ENCODE results near the gene PGAP6.

Gene PGAP6

DNA sequence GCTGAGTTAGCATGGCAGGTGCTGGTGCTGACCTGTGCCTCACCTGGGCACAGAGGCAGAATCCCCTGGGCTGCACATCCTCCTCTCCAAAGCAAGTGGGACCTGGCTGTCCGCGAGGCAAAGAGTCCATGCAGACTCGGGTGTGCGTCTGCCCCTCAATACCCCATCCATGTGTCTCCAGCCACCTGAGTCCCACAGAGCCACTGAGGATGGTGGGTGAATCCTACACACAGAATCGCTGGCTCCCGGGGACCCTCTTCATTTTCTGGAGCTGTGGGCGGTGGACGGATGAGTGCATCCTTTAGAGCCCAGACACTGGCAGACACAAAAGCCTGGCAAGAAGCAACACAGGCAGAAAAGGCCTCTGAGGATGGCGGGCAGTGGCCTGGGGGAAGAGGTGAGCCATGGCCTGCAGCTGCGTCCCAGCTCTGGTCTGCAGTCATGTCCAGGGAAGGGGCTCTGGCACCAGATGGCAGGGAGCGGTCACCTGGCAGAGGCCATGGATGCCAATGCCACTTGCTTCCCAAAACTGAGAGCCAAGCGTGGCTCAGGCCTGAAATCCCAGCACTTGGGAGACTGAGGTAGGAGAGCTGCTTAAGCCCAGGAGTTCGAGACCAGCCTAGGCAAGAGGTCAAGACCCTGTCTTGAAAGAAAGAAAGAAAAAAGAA, 59.2 kb downstream of the PGAP6 start:
- no peak for DNase-seq

DNA sequence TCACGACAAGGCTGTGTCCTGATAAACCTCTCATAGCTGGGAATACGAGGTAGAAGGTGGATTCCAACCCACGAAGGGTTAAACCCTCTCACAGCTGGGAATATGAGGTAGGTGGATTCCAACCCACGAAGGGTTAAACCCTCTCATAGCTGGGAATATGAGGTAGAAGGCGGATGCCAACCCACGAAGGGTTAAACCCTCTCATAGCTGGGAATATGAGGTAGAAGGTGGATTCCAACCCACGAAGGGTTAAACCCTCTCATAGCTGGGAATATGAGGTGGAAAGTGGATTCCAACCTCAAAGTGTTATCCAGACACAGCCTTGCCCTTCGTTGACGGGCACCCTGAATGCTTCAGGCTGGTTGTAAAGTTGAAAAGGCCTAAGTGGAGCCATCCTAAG, 60.2 kb downstream of the PGAP6 start:
- no peak for DNase-seq
